NCI-H2227 (cell line): ENCODE data around the gene HSPA5.
"Not testable (repeated sequence)": the region's sequence is repeated elsewhere in the genome, so short reads cannot be mapped to it uniquely, and the experiment has no call there.

Experiments used
- DNase-seq: peaks from one replicate; lab custom pipeline; 2025; ENCODE audit not compliant: unreplicated experiment; lab: John Stamatoyannopoulos, UW

Gene HSPA5

DNA sequence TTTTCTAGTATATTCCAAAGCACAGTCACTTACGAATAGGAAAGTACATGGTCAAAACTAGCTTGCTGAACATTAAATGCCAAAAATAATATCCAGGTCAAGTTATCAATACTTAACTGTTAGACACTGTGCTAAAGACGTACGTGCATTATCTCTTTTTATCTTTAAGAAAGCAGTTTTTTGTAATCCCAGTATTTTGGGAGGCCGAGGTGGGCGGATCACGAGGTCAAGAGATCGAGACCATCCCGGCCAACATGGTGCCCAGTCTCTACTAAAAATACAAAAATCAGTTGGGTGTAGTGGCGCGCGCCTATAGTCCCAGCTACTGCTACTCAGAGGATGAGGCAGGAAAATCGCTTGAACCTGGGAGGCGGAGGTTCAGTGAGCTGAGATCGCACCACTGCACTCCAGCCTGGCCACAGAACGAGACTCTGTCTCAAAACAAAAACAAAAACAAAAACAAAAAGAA, 2.7 kb upstream of the HSPA5 start:
- no peak for DNase-seq

DNA sequence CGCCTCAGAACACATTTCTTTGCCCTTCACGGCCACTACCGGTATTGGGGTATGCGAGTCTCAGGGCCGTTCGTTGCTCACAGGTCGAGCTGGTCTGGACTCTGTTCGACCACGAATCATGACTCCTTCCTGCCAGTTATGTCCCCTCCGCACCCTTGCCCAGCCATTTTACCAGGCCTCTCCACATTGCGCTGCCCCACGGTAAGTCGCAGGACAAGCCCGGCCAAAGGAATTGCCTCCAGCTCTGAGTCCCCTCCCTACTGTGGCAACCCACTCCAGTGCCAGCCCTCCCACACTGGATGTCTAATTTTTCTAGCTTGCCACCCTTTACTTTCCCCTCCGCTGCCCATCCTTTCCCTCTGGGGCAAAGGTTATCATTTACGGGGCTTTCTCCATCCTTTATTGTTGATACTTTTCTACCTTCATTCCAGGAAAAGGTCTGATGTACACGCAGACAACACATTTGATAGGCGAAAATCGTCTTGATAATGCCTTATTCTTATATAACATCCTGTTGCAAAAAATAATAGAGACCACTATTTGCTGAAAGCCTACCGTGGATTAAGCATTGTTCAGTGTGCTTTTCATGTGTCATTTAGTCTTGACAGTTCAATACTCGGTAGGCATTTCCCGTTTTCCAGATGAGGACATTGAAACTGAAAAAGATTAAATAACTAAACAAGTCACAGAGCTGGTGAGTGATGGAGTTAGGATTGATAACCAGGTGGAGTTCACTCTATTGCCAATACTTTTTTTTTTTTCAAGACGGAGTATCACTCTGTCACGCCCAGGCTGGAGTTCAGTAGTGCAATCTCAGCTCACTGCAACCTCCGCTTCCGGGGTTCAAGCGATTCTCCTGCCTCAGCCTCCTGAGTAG, 958 bp upstream of the HSPA5 start:
- DNase-seq = peak; percentile 52

DNA sequence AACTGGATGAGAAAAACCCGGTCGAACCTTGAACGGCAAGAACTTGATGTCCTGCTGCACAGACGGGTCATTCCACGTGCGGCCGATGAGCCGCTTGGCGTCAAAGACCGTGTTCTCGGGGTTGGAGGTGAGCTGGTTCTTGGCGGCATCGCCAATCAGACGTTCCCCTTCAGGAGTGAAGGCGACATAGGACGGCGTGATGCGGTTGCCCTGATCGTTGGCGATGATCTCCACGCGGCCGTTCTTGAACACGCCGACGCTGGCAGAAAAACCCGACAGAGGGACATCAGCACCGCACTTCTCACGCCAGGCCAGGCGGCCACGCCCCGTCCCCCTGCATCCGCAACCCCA, 519 bp downstream of the HSPA5 start:
- no peak for DNase-seq

DNA sequence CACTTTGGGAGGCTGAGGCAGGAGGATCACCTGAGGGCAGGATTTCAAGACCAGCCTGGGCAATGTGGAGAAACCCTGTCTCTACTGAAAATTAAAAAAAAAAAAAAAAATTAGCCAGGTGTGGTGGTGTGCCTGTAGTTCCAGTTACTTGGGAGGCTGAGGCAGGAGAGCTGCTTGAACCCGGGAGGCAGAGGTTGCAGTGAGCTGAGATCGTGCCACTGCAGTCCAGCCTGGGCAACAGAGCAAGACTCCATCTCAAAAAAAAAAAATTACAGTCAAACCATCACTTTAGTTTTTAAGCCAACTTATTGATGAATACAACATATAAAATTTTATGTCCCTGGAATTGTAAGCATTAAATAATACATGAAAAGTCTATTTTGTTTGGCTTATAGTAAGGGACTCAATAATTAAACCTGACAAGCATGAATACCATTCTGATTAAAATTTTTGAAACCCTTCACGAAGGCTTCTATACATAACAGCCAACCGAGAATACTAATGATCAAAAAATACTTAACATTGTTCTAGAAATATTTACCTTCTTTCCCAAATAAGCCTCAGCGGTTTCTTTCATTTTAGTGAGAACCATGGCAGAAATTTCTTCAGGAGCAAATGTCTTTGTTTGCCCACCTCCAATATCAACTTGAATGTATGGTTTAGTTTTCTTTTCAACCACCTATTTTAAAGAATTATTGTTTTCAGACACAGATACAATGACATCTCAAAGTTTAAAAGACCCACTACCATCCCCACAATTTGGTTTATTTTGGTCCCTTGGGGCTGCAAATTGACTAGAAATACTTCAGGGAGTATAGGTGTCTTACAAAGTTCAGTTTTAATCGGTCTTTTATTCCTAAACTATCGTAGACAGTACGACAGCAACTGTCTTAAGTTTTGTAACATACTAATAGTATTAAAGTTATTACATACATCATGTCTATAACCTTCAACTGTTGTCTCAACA, 1.2 kb downstream of the HSPA5 start:
- no peak for DNase-seq

DNA sequence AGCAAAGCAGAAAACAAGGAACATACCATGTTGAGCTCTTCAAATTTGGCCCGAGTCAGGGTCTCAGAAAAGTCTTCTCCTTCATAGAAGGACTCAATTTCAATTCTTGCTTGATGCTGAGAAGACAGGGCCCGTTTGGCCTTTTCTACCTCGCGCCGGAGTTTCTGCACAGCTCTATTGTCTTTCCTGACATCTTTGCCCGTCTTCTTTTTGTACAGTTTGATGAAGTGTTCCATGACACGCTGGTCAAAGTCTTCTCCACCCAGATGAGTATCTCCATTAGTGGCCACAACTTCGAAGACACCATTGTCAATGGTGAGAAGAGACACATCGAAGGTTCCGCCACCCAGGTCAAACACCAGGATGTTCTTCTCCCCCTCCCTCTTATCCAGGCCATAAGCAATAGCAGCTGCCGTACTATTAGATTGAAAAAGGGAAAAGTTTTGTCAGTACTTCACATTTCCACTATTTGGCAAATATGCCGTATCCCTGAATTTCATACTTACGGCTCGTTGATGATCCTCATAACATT, 2.2 kb downstream of the HSPA5 start:
- no peak for DNase-seq

DNA sequence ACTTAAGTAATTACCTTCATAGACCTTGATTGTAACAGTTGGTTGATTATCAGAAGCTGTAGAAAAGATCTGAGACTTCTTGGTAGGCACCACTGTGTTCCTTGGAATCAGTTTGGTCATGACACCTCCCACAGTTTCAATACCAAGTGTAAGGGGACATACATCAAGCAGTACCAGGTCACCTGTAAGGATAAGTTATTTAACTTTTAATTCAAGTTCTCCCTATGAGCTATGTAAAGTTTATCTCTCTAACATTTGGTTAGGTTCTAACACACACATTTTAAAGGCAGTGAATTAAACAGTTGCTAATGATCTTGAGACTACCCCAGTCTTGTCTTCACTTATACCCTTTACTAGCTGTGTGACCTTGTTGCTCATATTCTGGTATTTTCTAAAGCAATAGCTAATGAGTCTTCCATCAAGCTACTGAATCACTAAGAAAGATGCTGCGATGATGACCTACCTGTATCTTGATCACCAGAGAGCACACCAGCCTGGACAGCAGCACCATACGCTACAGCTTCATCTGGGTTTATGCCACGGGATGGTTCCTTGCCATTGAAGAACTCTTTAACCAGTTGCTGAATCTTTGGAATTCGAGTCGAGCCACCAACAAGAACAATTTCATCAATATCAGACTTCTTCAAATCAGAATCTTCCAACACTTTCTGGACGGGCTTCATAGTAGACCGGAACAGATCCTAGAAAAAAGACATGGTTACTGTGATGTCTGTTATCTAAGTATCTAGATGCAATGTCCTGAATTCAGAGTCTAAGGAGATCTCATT, 2.8 kb downstream of the HSPA5 start:
- no peak for DNase-seq

DNA sequence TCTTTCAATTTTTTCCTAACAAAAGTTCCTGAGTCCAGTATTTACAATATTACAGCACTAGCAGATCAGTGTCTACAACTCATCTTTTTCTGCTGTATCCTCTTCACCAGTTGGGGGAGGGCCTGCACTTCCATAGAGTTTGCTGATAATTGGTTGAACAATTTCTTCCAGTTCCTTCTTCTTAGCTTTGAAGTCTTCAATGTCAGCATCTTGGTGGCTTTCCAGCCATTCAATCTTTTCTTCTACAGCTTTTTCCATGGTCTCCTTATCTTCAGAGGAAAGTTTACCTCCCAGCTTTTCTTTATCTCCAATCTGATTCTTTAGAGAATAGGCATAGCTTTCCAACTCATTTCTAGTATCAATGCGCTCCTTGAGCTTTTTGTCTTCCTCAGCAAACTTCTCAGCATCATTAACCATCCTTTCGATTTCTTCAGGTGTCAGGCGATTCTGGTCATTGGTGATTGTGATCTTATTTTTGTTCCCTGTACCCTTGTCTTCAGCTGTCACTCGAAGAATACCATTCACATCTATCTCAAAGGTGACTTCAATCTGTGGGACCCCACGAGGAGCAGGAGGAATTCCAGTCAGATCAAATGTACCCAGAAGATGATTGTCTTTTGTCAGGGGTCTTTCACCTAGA, 4.5 kb downstream of the HSPA5 start:
- not testable (repeated sequence) for DNase-seq

DNA sequence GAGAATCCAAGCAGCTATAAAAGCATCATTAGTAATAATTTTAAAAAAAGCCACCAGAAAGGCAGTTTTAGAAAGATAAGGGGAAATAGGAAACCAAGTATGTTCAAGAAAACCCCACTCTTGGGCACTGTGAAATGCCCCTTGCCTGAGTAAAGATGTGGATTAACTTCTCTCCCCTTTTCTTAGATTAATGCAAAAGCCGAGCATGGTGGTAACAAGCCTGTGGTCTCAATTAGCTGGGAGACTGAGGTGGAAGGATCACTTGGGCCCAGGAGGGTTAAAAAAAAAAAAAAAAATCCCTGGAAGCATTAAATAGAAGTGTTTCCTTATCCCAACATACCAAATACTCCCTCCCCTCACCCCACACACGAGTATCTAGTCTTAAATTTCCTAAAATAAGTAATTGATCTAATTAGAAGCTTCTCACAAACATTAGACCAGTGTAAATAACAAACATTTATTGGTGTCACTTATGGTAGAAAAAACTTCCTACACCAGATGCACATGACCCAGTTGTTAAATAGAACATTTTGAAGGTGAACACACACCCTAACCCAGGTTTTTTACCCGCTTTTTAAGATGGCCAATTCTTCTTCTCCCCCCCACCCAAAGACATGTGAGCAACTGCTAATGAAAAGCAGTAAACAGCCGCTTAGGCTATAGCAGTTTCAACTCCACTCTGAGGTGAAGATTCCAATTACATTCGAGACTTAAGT, 5.2 kb downstream of the HSPA5 start:
- no peak for DNase-seq

DNA sequence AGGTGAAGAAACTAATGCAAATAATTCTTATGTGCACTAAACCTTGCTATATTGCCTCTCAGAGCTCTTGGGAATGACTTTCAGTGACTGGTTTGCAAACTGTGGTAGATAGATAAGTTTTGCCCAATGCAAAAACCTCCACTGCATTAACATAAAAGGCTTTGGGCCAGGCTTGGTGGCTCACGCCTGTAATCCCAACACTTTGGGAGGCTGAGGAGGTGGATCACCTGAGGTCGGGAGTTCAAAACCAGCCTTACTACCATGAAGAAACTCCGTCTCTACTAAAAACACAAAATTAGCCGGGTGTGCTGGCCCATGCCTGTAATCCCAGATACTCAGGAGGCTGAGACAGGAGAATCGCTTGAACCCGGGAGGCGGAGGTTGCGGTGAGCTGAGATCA, 7.0 kb downstream of the HSPA5 start:
- not testable (repeated sequence) for DNase-seq

DNA sequence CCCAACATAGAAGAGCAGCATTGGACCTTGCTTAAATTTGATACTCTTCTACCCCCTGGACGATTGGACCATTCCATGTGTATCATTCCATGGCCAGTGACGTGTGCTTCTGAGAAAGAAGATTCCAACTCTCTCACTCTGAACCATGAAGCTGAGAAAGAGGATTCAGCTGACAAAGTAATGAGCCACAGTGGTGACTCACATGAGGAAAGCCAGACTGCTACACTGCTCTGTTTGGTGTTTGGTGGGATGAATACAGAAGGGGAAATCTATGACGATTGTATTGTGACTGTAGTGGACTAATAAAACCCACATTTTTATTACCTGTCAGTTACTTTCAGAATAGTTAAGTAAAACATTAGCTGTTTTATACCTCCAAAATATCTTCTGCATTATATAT, 7.5 kb downstream of the HSPA5 start:
- no peak for DNase-seq

DNA sequence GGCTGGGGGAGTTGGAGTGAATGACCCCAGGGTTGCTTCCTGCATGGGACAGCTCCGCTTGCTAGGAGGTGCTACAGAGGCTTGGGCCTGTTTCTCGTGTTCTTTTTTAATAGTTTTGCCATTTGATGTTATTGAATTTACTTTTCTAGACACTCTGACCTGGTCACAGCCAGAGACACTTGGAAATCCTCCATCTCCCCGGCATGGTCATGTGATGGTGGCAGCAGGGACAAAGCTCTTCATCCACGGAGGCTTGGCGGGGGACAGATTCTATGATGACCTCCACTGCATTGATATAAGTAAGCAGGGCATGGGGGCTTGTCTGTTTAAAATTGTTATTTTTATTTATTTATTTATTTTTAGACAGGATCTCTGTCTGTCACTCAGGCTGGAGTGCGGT, 13.4 kb downstream of the HSPA5 start:
- DNase-seq = no peak

DNA sequence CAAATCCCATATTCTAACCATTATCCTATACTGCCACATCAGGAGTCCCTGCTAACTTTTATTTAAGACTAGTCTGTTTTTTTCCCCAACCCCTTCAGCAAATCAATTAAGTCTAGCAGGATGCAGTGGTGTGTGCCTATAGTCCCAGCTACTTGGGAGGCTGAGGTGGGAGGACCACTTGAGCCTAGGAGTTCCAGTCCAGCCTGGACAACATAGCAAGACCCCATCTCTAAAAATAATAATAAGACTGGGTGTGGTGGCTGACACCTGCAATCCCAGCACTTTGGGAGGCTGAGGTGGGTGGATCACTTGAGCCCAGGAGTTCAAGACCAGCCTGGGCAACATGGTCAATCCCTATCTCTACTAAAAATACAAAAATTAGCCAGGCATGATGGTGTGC, 16.3 kb downstream of the HSPA5 start:
- not testable (repeated sequence) for DNase-seq

DNA sequence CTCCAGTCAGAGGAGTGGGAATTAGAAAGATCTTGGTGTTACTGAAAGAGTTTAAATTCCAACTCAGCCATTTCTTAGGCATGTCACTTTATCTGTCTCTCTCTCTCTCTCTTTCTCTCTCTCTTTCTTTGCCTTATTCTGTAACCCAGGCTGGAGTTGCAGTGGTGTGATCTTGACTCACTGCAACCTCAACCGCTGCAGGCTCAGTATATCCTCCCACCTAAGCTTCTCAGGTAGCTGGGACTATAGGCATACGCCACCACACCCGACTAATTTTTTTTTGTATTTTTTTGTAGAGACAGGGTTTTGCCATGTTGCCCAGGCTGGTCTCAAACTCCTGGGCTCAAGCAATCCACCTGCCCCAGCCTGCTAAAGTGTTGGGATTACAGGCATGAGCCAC, 22.5 kb downstream of the HSPA5 start:
- no peak for DNase-seq

DNA sequence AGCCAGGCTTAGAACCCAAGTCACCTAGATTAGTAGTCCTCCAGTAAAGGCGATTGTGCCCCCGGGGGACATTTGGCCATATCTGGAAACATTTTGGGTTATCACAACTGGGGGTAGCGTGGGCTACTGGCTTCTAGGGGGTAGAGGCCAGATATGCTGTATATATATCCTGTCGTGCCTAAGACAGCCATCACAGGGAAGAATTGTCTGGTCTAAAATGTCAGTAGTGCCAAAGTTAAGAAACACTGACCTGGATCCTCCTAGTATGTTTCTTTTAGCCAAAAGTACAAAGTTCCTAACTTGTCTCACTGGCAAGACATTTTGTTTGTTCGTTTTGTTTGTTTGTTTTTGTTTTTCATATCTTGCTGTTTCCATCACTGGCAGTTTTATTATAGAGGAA, 27.0 kb downstream of the HSPA5 start:
- DNase-seq = no peak

DNA sequence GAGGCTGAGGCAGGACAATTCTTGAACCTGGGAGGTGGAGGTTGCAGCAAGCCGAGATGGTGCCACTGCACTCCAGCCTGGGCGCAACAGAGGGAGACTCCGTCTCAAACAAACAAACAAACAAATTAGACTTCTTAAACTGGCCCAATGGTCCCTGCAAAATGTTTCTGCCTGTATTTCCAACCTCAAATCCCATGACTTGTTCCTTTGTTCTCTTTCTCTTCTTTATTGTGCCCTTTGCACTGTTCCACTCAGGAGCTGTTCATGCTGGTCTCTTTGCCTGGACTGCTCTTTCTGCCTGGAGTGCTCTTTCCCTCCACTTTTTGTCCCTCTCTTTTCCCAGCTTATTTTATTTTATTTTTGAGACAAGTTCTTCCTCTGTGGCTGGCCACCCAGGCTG, 36.7 kb downstream of the HSPA5 start:
- no peak for DNase-seq

DNA sequence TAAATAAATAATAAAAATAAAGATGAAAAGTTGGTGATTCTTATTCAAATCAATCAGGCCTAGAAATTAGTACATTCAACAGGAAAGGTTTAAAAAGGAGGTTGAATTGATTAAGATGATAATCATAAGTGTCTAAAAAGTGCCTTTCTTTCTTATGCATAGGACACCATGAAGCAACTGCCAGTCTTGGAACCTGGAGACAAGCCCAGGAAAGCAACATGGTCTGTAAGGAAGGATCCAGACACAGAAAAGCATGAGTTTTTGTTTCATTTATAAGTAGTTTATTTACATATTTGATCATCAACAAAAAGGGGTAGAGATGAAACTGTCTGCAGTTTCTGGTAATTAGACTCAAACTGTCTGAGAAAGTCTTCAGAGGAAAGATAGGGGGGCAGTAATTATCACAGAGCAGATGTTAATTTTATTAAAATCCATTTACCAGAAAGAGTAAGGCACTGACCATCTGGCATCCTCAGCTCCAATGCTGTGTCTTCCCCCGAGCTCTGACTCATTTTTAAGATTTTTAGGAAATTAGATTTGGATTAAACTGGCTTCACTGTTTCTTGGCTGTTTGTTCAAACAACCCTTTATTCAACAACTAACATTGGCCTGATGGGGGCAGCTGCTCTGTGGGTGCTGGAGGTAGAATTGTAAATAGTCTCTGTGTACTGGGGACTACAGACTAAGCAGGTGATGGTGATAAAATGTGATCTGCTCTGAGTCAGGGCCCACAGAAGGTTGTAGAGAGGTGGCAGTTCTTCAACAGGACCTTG, 38.1 kb downstream of the HSPA5 start:
- no peak for DNase-seq

DNA sequence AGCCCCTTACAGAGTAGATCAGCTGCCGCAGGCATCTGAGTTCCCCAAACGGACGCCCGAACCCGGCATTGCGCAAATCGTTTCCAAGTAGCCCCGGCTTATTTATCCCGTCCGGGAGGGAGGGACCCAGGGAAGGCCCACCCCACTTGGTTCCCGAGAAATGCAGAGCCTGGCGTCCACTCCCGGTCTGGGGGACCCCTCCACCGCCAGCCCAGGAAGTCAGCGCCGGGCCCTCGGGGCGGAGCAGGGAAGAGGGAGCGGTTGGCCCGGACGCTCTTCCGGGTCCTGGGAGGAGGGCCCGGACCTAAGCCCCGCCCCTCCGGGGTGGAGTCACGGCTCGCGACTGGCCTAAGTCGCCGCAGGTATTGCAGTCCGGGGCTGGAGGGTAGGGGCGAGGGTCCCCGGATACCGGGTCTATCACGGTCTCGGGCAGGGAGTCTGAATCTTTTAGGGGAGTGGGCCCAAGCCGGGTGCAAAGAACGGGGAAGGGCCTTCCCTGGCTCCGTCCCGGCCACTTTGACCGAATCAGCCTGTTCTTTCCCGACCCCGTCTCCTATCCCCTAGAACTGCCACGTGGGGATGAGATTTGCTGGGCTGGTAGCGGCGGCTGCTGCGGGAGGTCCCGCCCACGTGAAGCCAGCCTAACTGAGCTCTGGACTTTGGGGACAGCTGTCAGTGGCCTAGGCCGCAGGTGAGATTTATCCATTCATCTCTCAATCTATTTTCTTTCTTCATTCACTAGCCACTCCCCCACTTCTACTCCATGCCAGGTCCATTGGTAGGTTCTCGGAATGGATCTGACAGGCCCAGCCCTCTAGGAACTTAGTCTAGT, 40.7 kb downstream of the HSPA5 start, which contains the start of gene RABEPK:
Gene RABEPK, plus strand, starts transcription at position 327 of the 832 bp plus-strand sequence. CDS start 2,472 bp downstream, outside the sequence.
- peak; percentile 94 for DNase-seq

DNA sequence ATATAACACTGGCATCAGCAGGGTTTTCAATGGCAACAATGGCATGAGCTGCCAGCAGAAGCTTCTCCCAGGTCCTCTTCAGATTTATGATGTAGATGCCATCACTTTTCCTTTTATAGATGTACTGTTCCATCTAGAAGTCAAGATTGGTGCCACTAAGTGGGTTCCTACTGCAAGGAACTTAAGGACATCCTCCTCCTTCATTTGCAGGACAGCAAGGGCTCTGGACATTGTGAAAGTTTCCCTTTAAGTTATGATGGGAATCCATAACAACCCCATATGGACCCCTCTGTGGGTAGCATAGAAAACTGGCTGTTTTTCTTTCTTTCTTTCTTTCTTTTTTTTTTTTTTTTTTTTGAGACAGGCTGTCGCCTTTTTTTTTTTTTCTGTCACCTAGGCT, 45.6 kb downstream of the HSPA5 start:
- not testable (repeated sequence) for DNase-seq
